GM18520 (cell line): ENCODE data around the gene GFY.

Experiments
- ATAC-seq: cut with Tn5 transposase; IDR thresholded peaks from one replicate; pipeline ENCODE4 v1.9.1; 2021; ENCODE audit not compliant: unreplicated experiment

The GFY gene

GRCh38 chr19:49425178-49425577 lies at the start of gene GFY:
Gene GFY, plus strand, starts transcription at chr19:49425388. Its CDS starts 1,043 bp downstream, at chr19:49426431.
- no peak for ATAC-seq

- ATAC-seq = no peak
Observed at GRCh38 chr19:49378512-49378911, 46.7 kb upstream of the GFY start.

- ATAC-seq = no peak
Observed at GRCh38 chr19:49380391-49380790, 44.8 kb upstream of the GFY start.

GRCh38 chr19:49382639-49383038 lies 42.5 kb upstream of the GFY start:
- ATAC-seq = no peak

- no peak for ATAC-seq
Observed at GRCh38 chr19:49383599-49383998, 41.6 kb upstream of the GFY start.

- no peak for ATAC-seq
Observed at GRCh38 chr19:49387936-49388372, 37.2 kb upstream of the GFY start, which contains the start of gene KASH5. Gene KASH5, plus strand, starts transcription at chr19:49388249. Its CDS starts 2,635 bp downstream, at chr19:49390884.

- no peak for ATAC-seq
Observed at GRCh38 chr19:49389406-49389805, 35.8 kb upstream of the GFY start.

- ATAC-seq = no peak
Observed at GRCh38 chr19:49390131-49390928, 34.9 kb upstream of the GFY start.

- ATAC-seq = no peak
Observed at GRCh38 chr19:49390929-49391359, 34.2 kb upstream of the GFY start.

GRCh38 chr19:49391581-49392399 lies 33.4 kb upstream of the GFY start:
- ATAC-seq = peak; percentile 70

GRCh38 chr19:49393881-49394280 lies 31.3 kb upstream of the GFY start:
- ATAC-seq = no peak

GRCh38 chr19:49395581-49396407 lies 29.4 kb upstream of the GFY start:
- no peak for ATAC-seq

GRCh38 chr19:49396738-49397505 lies 28.3 kb upstream of the GFY start:
- no peak for ATAC-seq

GRCh38 chr19:49398001-49398615 lies 27.1 kb upstream of the GFY start:
- no peak for ATAC-seq

GRCh38 chr19:49398931-49399330 lies 26.3 kb upstream of the GFY start:
- no peak for ATAC-seq

- no peak for ATAC-seq
Observed at GRCh38 chr19:49400029-49400428, 25.2 kb upstream of the GFY start.

- ATAC-seq = no peak
Observed at GRCh38 chr19:49403404-49404187, 21.6 kb upstream of the GFY start.

GRCh38 chr19:49407079-49407478 lies 18.1 kb upstream of the GFY start:
- ATAC-seq = no peak

GRCh38 chr19:49407482-49408015 lies 17.6 kb upstream of the GFY start:
- ATAC-seq = no peak
